Measurements from ENCODE around the gene WDR7.

Gene WDR7

GRCh38 chr18:56723706-56724105 lies 72.5 kb downstream of the WDR7 start:
- DNase-seq, result no peak

DNA sequence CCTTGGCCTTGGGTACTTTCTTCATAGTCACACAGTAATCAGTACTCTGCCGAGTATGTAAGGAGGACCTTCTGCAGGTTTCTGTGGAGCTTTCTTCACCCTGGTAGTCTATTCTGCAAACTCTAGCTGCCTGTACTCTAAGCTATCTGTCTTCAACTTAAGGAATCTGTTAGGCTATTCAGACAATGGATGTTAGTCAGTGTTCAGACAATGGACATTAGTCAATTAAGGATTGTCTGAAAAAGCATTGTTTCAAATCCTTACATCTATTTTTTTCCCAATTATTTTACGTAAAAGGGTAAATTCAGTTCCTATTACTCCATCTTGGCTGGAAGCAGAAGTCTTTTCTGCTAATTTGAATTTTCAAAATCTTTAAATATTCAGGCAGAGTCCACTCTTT lies 75.7 kb downstream of the WDR7 start:
- no peak for DNase-seq

DNA sequence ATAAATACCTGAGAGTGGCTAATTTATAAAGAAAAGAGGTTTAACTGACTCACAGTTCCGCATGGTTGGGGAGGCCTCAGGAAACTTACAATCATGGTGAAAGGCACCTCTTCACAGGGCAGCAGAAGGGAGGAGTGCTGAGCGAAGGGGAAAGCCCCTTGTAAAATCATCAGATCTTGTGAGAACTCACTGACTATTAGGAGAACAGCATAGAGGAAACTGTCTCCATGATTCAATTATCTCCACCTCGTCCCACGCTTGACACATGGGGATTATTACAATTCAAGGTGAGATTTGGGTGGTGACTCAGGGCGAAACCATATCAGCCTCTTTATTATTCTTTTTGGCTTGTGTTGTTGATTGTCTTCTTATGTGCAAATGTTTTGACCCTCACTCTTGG lies 76.2 kb downstream of the WDR7 start:
- DNase-seq, result no peak

- DNase-seq, result no peak
Measured at GRCh38 chr18:56728741-56729140, 77.6 kb downstream of the WDR7 start.

- peak; percentile 19 for DNase-seq
Measured at GRCh38 chr18:56738184-56738583, 87.0 kb downstream of the WDR7 start.

GRCh38 chr18:56739731-56740130 lies 88.6 kb downstream of the WDR7 start:
- no peak for DNase-seq

- no peak for DNase-seq
Measured at GRCh38 chr18:56740645-56741044, 89.5 kb downstream of the WDR7 start.

DNA sequence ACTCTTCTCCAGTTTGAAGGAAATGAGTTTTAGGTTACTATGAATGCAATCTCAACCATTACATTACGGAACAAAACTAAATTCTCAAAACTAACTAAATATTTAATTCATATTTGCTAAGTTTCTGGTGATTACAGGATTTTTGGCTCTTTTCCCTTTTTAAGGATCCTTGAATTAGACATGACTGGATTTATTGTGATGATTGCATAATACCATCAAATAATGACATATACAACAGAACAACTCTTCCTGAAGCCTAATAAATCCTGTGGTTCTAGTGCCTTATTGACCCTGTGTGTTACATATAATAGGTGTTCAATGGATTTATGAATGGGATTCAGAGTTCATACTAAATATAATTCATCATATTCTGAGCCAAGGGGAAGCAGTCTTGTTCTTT lies 90.5 kb downstream of the WDR7 start:
- no peak for DNase-seq

DNA sequence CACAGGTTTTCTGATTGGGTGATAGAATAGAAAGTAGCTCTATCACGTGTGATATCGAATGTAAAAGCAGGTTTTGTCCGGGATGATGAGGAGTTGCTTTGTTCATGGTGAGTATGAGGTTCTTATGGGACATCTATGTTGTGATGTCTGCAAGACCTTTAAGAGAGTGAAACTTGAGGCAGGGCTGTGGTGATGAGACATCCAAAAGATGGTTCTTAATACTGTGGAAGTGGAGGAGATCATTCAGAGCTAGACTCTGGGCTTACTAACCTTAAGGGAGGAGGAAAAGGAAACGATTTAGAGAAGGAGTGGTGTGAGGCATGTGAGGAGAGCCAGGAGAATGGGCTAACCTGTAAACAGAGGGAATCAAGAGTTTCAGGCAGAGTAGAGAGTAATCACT lies 92.0 kb downstream of the WDR7 start:
- DNase-seq, result no peak

DNA sequence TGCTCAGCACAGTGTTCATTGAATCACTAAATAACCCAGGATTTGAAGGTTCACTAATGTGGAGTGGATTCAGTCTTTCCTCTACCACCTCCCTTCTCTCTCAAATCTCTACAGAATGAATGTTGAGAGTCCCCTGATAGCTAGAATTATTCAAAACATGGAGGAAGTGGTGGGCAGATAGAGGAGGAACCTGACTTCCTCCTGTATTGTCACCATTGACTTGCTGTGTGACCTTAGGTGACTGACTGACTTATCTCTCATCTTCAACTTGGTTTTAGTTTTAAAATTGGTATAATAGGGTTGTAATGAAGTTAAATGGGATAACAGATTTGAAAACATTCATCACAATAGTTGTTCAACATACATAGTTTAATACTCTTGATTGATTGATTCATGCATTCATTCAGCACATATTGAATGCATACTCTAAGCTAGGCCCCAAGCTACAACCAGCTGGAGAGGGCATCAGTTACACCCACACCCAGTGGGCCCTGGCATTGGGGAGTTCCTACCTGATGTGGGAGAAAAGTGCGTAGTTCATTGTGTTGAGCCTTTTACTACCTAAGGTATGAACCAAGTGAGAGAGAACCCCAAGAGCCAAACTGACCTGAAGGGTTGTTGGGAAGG lies 96.0 kb downstream of the WDR7 start:
- DNase-seq, result no peak

GRCh38 chr18:56747857-56748256 lies 96.7 kb downstream of the WDR7 start:
- DNase-seq, result no peak

- DNase-seq, result peak; percentile 82
Measured at GRCh38 chr18:56748698-56749268, 97.6 kb downstream of the WDR7 start.

DNA sequence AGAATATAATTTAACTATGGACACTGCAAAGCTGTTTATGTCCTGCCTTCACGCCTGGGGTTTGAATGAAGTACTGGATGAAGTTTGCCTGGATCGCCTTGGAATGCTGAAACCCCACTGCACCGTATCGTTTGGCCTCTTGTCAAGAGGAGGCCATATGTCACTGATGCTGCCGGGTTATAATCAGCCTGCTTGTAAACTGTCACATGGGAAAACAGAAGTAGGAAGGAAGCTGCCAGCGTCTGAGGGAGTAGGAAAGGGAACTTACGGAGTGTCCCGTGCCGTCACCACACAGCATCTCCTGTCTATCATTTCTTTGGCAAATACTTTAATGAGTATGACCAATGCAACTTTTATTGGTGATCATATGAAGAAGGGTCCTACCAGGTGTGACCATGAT lies 105.8 kb downstream of the WDR7 start:
- peak; percentile 50 for DNase-seq

DNA sequence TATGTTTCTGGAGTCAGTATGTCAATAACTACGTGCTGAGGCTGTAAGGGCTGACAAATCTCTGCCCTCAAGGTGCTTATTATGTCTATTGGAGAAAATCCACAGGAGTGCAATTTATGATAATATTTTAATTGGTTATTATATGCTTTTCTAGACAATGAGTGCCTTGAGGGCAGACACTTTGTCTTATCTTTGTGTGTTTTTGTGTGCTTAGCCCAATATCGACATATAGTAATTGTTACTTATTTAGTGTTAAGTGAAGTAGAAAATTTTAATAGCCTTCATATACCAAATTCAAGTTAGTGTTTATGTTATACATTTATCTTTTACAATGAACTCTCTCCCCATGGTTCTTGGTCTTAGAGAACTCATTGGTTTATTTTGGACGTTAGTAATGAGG lies 118.9 kb downstream of the WDR7 start:
- peak; percentile 100 for DNase-seq

DNA sequence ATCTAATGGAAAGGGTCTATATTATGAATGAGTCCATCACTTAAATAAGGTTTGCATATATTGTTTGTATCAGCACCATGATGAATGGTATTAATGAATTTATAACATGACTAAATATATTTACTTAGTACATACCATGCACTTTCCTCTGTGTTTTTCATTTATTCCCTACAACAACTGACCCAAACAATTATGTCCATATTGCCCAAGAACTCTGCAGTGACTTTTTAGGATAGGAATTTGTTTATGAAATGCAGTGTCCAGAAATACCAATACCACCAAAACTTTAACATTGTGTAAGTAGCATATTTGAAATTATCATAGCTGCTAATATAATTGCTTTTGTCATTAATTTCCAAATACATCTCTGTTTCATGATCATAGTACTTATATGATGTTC lies 119.7 kb downstream of the WDR7 start:
- DNase-seq, result no peak

DNA sequence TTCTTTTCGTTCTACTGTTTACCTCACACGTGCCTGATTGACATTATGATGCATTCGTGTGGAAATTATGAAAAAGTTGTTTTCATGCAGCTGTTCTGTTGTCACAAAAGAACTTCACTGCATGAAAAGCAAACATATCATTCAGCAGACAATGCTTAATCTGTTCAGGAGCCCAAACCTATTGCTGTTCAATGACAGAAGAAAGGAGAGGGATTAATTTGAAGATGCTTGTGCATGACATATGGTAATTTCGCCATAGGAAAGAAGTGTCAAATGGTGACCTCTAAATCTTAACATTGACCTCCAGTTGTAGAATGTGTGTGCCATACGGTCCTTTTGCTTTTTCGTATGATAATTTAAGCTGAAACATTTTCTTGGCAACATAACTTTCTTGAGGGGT lies 124.5 kb downstream of the WDR7 start:
- peak; percentile 92 for DNase-seq

GRCh38 chr18:56787390-56787789 lies 136.2 kb downstream of the WDR7 start:
- DNase-seq, result no peak

DNA sequence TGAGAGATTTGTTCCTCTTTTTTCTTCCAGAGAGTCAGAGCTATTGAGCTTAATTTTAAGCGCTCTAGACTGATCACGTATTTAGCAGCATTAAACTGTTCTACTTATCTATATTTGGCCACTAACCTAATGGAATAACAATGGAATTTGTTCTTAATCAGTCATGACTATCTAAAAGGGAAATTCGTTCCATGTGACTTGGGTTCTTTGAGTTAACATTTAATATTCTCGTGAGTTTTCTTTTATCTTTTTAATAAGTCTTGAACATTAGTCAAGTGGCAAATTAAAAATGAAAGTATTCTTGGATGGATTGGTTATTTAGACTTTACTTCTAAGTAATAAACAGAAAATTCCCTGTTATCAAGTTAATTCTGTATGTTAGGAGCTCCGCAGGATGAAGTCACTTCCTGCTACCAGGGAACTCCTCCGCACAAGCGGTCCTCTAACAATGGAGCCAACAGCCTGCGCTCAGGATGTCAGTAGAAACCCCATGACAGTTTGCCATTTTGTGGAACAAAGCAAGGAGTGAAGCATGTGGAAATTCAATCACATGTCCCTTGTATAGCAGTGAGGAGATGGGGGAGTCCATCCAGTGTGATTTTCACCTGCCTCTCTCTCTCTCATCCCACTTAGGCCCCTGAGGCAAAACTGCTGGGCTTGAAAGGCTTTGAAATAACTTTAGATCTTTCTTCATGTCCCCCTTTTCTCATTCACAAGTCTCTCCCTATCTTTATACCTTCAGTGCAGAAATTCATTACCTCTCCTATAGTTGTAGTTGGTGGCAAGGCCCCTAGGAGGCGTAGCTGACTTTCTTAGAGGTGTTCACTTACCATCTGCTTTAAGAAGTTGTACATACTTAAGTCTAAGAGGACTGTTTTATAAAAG lies 138.1 kb downstream of the WDR7 start:
- peak; percentile 82 for DNase-seq

- no peak for DNase-seq
Measured at GRCh38 chr18:56789889-56790180, 138.7 kb downstream of the WDR7 start.

DNA sequence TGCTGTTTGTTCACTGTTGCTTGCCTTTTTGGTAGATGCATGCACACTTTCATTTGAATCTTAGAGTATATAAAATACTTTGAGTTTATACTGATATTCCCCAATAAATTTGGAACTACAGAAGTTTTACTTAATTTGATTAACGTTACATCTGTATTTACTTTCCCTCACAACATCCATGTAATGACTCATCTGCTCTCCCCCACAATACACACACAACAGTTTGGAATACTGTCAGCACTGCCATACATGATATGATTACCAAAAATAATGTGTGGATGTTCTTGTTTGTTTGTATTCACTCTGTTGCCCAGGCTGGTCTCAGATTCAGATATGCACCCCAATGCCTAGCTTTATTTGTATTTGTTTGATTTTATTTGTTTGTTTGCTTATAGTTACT lies 144.2 kb downstream of the WDR7 start:
- DNase-seq, result no peak

GRCh38 chr18:56799756-56800155 lies 148.6 kb downstream of the WDR7 start:
- DNase-seq, result no peak

DNA sequence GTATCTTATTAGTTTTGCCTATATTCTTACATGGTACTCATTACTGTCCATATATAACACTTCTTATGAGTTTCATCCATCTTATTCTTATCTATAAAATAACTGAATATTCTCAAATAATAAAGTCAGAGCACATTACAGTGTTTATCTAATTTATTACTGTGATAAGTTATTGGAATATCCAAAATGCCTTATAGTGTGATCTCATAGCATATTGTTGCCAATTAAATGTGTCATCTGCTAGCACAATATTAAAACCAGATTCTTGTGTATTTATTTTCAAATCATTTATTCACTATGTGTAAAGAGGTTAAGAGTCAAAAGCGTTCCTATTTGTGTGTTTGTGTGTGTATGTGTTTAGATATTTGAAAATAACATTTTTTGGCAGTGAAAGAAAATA lies 151.9 kb downstream of the WDR7 start:
- DNase-seq, result no peak

- DNase-seq, result no peak
Measured at GRCh38 chr18:56804395-56804794, 153.2 kb downstream of the WDR7 start.

- DNase-seq, result peak; percentile 45
Measured at GRCh38 chr18:56807901-56808300, 156.7 kb downstream of the WDR7 start.

DNA sequence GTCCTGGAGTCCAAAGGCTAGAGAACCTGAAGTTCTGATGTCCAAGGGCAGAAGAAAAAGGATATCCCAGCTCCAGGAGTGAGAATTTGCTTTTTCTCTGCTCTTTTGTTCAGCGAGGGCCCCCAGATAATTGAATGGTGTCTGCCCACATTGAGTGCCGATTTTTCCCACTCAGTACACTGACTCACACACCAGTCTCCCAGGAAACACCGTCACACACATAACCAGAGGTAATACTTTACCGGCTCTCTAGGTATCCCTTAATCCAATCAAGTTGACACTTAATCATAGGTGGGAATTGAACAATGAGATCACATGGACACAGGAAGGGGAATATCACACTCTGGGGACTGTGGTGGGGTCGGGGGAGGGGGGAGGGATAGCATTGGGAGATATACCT lies 161.5 kb downstream of the WDR7 start:
- peak; percentile 81 for DNase-seq

Data from NCI-H69 (cell line).